Activated CD8-positive, alpha-beta memory T cell treated with anti-CD3 and anti-CD28 coated beads, Interleukin-2, amount 10 ng/mL, durations not matched to agents 7 days and 5 days (primary cell): ENCODE measurements around the gene PPP2CA. TPM values are rescaled to one million over a fixed set of nuclear protein-coding genes. Genes with fewer than 3 reads are reported as not detected.

ENCODE experiments used
- ATAC-seq: fragments of 150-1000 bp; cut with Tn5 transposase; one replicate; pipeline ENCODE4 v1.10.0; 2021; ENCODE audit warnings: moderate library complexity
- CTCF ChIA-PET: fragments of 350-600 bp; sonication (Branson Sonifier 250); formaldehyde crosslinking; loops from one replicate; lab custom pipeline; 2021; ENCODE audit warnings: antibody characterized with exemption; lab: Charles Lee
- DNase-seq: peaks from one replicate; pipeline ENCODE4 v3.0.0-alpha.2; 2020
- H3K27ac Mint-ChIP-seq: one replicate; pipeline ENCODE4 v1.8.0; 2021; ENCODE audit warnings: mild to moderate bottlenecking, mixed read lengths
- H3K27me3 Mint-ChIP-seq: one replicate; pipeline ENCODE4 v1.8.0; 2021; ENCODE audit warnings: mixed read lengths
- H3K36me3 Mint-ChIP-seq: one replicate; pipeline ENCODE4 v1.8.0; 2021; ENCODE audit warnings: mild to moderate bottlenecking, mixed read lengths
- H3K4me1 Mint-ChIP-seq: one replicate; pipeline ENCODE4 v1.8.0; 2021; ENCODE audit warnings: mixed read lengths
- H3K4me3 Mint-ChIP-seq: one replicate; pipeline ENCODE4 v1.8.0; 2021; ENCODE audit warnings: mild to moderate bottlenecking, moderate library complexity, mixed read lengths
- H3K9me3 Mint-ChIP-seq: one replicate; pipeline ENCODE4 v1.8.0; 2022; ENCODE audit warnings: low read depth, mixed read lengths
- total RNA-seq, 2 experiments: library from RNA; stranded (reverse); gene quantifications; one replicate each; pipeline ENCODE4 v1.2.3, GENCODE V29; 2021

The PPP2CA gene
- total RNA-seq, 2 experiments from 2014 or later = 123 to 194 TPM

DNA sequence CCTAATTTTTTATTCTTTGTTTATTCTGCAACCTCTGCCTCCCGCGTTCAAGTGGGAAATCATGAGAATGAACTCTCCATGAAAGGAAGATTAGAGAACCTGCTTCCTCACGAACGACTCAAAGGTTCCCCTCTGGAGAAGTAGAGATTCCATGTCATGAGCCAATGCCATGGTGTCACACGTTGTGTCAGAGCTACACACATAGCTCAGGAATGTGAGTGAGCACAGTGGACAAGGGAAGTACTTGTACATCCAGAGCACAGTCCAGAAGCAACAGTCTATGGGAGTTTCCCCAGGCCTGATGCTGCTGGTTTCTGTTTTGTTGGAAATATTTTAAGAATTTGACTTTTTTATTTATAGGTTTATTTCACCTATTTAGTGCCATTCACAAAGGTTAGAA lies 26.8 kb upstream of the PPP2CA start:
- Mint-ChIP-seq H3K27me3 (peaks cover 8% of the 10 kb centered on the region), H3K27ac (no peak overlapping the region), H3K4me1 (no peaks in the 10 kb centered on the region), H3K9me3 (no peaks in the 10 kb centered on the region), H3K36me3 (no peaks in the 10 kb centered on the region), H3K4me3 (no peak overlapping the region)
- CTCF ChIA-PET = no interaction called here
- no peak for ATAC-seq
- DNase-seq = no peak

DNA sequence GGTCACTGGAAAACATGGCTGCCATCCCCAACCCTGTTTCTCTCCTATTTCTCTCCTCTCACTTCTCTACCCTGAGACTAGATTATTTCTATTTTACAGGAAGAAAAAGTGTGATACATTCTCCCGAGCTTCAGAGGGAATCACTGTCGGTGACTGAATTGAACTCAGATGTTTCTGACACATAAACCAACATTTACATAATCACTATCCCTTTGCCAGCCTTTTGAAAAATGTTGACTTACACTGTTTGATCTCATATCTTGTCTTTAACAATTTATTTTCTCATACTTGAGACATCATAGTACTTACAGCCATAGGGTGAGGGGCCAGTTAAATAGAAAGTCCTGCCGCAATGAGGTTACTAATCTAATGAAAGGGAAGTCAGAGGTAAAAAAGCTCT lies 25.1 kb upstream of the PPP2CA start:
- CTCF ChIA-PET = no interaction called here
- ATAC-seq = no peak
- no peak overlapping the region for H3K4me3 Mint-ChIP-seq
- H3K27me3 Mint-ChIP-seq = peaks cover 6% of the 10 kb centered on the region
- no peaks in the 10 kb centered on the region for H3K9me3 Mint-ChIP-seq
- H3K27ac Mint-ChIP-seq = no peak overlapping the region
- H3K36me3 Mint-ChIP-seq = no peaks in the 10 kb centered on the region
- H3K4me1 Mint-ChIP-seq = no peaks in the 10 kb centered on the region
- DNase-seq = no peak

GRCh38 chr5:134249469-134250379 lies 23.9 kb upstream of the PPP2CA start:
- no peak overlapping the region for H3K27ac Mint-ChIP-seq
- CTCF ChIA-PET = no interaction called here
- no peak for ATAC-seq

GRCh38 chr5:134248256-134248655 lies 22.4 kb upstream of the PPP2CA start:
- no peaks in the 10 kb centered on the region for H3K4me1 Mint-ChIP-seq
- H3K36me3 Mint-ChIP-seq = no peaks in the 10 kb centered on the region
- peaks cover 2% of the 10 kb centered on the region for H3K27me3 Mint-ChIP-seq
- no peak overlapping the region for H3K4me3 Mint-ChIP-seq
- ATAC-seq (no peak), DNase-seq (no peak)
- H3K27ac Mint-ChIP-seq = no peak overlapping the region
- no peaks in the 10 kb centered on the region for H3K9me3 Mint-ChIP-seq
- CTCF ChIA-PET = interaction anchor here (1.8 kb wide), 1 partner anchor 209 kb away, joined by 5 read pairs; no protein-coding TSS in a partner anchor

More at GRCh38 chr5:134249469-134250379, 23.9 kb upstream of the PPP2CA start:
- DNase-seq = no peak
- no peak overlapping the region for H3K4me3 Mint-ChIP-seq
- no peaks in the 10 kb centered on the region for H3K36me3 Mint-ChIP-seq
- no peaks in the 10 kb centered on the region for H3K4me1 Mint-ChIP-seq
- no peaks in the 10 kb centered on the region for H3K9me3 Mint-ChIP-seq
- peaks cover 5% of the 10 kb centered on the region for H3K27me3 Mint-ChIP-seq

DNA sequence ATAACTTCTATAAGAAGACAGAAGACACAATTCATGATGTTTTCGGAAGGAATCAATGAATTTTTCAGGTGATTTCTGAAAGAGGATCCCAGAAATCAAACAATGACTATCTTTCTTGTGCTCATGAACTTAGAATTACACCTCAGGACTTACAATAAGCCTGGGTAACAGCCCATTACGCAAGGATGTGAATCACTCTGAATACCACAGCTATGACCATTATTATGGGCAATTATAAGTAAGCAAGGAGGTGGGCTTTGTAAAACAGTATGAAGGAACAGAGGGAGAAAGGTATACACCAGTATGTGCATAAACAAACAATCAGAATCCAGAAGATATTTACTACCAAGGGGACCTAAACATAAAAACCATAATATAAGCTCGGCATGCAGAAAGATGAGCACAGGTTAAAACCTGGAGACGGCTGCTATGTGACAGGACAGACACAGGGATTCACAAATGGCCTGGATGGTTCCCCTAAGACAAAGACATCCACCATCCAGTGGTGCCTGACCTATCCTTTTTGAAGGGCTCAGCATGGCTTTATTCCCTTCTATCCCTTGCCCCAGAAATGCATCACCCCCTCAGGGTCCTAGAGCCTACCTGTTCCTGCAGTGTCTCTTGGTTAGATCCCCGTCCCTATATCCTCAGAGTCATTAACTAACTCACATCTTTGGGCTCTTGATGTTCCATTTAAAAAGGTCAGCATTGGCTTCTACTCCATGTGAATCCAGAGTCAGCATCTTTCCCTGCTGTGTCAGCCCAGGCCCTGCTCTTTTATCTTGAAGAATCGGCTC lies 21.8 kb upstream of the PPP2CA start:
- H3K4me3 Mint-ChIP-seq = no peak overlapping the region
- CTCF ChIA-PET = interaction anchor here (1.8 kb wide), 1 partner anchor 208 kb away, joined by 5 read pairs; no protein-coding TSS in a partner anchor
- peaks cover 2% of the 10 kb centered on the region for H3K27me3 Mint-ChIP-seq
- H3K27ac Mint-ChIP-seq = no peak overlapping the region
- H3K4me1 Mint-ChIP-seq = no peaks in the 10 kb centered on the region
- no peaks in the 10 kb centered on the region for H3K9me3 Mint-ChIP-seq
- DNase-seq (no peak), ATAC-seq (no peak)
- H3K36me3 Mint-ChIP-seq = no peaks in the 10 kb centered on the region

DNA sequence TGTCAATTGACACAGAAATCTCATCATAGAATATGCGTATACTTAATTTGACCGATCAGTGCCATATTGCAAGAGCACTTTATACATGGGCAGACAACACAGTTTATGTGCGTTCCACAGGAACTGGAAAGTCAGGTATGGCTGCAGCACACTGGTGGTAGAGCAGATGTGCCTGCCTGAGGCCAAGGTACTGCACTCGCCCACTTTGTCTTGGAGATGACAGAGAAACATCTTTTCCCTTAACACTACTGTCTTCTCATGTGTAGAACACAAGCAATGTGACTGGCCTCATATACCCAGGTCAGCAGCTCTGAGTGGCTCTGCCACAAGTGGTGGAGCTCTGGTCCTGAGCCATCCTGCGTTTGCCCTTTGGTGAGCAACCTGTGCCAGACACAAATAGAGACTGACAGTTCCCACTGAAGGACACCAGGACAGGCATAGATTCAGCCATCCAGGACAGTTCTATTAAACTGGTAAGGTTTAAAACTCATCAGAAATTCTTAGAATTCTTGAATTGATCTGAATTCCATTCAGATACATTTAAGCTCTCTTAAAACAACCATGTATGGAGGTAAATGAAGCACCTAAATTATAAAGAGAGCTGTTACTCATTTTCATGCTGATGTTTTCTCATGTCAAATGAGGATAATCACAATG lies 21.0 kb upstream of the PPP2CA start:
- H3K36me3 Mint-ChIP-seq = no peaks in the 10 kb centered on the region
- peaks cover 2% of the 10 kb centered on the region for H3K27me3 Mint-ChIP-seq
- no peaks in the 10 kb centered on the region for H3K4me1 Mint-ChIP-seq
- CTCF ChIA-PET = interaction anchor here (1.8 kb wide), 1 partner anchor 207 kb away, joined by 5 read pairs; no protein-coding TSS in a partner anchor
- H3K4me3 Mint-ChIP-seq = no peak overlapping the region
- no peak for DNase-seq
- no peak overlapping the region for H3K27ac Mint-ChIP-seq
- H3K9me3 Mint-ChIP-seq = no peaks in the 10 kb centered on the region
- no peak for ATAC-seq

DNA sequence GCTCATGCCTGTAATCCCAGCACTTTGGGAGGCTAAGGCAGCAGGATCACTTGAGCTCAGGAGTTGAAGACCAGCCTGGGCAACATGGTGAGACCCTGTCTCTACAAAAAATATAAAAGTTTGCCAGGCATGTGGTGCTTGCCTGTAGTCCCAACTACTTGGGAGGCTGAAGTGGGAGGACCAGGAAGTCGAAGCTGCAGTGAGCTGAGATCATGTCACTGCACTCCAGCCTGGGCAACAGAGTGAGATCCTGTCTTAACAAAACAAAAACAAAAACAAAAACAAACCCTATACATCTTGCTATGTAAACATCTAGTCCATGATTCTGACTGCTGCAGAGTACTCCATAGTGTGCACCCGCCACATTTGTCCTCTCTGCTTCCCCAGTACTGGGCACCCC lies 19.8 kb upstream of the PPP2CA start:
- no peaks in the 10 kb centered on the region for H3K4me1 Mint-ChIP-seq

DNA sequence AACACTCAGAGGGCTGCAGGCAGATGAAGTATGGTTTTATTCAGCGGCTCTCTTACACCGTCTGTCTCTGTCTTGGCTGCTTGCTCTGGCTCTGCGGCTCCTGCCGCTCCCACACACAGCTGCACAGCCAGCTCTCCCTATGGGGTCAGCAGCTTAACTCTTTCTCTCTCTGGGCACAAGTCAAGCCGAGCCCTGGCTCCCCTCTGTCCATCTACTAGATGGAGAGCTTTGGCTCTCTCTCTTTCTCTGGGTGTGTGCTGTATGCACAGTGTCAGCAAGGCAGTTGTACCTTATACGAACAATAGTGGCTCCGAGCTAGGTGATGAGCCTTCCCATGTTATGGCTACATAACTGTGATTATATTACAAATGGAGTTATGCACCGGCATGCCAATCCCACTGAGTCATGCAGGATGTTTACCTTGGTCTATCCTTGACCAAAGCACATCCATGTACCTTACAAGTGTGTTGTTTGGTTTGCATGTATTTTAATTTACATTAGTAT lies 19.3 kb upstream of the PPP2CA start:
- DNase-seq (no peak), ATAC-seq (no peak)
- CTCF ChIA-PET = interaction anchor here (1.4 kb wide), 1 partner anchor 11 kb away, joined by 5 read pairs; no protein-coding TSS in a partner anchor
- no peak overlapping the region for H3K27ac Mint-ChIP-seq
- no peaks in the 10 kb centered on the region for H3K9me3 Mint-ChIP-seq
- H3K27me3 Mint-ChIP-seq = peaks cover 7% of the 10 kb centered on the region
- no peaks in the 10 kb centered on the region for H3K4me1 Mint-ChIP-seq
- H3K36me3 Mint-ChIP-seq = no peaks in the 10 kb centered on the region
- H3K4me3 Mint-ChIP-seq = no peak overlapping the region

More for the DNA sequence above, 19.8 kb upstream of the PPP2CA start:
- DNase-seq (no peak), ATAC-seq (no peak)
- Mint-ChIP-seq H3K27me3 (peaks cover 2% of the 10 kb centered on the region), H3K27ac (no peak overlapping the region), H3K9me3 (no peaks in the 10 kb centered on the region), H3K36me3 (no peaks in the 10 kb centered on the region), H3K4me3 (no peak overlapping the region)
- CTCF ChIA-PET = interaction anchor here (1.4 kb wide), 1 partner anchor 11 kb away, joined by 5 read pairs; no protein-coding TSS in a partner anchor

GRCh38 chr5:134242146-134242545 lies 16.3 kb upstream of the PPP2CA start:
- CTCF ChIA-PET = no interaction called here
- Mint-ChIP-seq H3K4me1 (no peaks in the 10 kb centered on the region), H3K36me3 (no peaks in the 10 kb centered on the region), H3K9me3 (no peaks in the 10 kb centered on the region), H3K27me3 (peaks cover 12% of the 10 kb centered on the region), H3K4me3 (no peak overlapping the region), H3K27ac (no peak overlapping the region)
- ATAC-seq = no peak
- no peak for DNase-seq

- DNase-seq (no peak), ATAC-seq (no peak)
- H3K36me3 Mint-ChIP-seq = no peaks in the 10 kb centered on the region
- CTCF ChIA-PET = no interaction called here
- no peaks in the 10 kb centered on the region for H3K4me1 Mint-ChIP-seq
- no peak overlapping the region for H3K27ac Mint-ChIP-seq
- H3K9me3 Mint-ChIP-seq = no peaks in the 10 kb centered on the region
- H3K27me3 Mint-ChIP-seq = peaks cover 20% of the 10 kb centered on the region
- no peak overlapping the region for H3K4me3 Mint-ChIP-seq
Measured at GRCh38 chr5:134240421-134240962, 14.6 kb upstream of the PPP2CA start.

DNA sequence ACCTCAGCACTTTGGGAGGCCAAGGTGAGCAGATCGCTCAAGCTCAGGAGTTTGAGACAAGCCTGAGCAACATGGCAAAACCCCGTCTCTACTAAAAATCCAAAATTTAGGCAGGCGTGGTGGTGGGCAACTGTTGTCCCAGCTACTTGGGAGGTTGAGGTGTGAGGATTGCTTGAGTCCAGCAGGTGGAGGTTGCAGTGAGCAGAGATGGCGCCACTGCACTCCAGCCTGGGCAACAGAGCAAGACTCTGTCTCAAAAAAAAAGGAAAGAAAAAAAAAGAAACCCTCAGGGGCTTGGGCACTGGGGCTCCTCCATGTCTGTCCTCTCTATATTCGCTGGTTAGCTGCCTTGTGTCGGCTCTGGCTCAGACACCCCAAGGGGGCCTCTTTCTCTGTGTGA lies 10.9 kb upstream of the PPP2CA start:
- no peak for ATAC-seq
- no peak overlapping the region for H3K27ac Mint-ChIP-seq
- no peak for DNase-seq
- CTCF ChIA-PET = no interaction called here
- H3K36me3 Mint-ChIP-seq = no peaks in the 10 kb centered on the region
- no peaks in the 10 kb centered on the region for H3K4me1 Mint-ChIP-seq
- no peaks in the 10 kb centered on the region for H3K9me3 Mint-ChIP-seq
- H3K27me3 Mint-ChIP-seq = peaks cover 19% of the 10 kb centered on the region
- H3K4me3 Mint-ChIP-seq = no peak overlapping the region

DNA sequence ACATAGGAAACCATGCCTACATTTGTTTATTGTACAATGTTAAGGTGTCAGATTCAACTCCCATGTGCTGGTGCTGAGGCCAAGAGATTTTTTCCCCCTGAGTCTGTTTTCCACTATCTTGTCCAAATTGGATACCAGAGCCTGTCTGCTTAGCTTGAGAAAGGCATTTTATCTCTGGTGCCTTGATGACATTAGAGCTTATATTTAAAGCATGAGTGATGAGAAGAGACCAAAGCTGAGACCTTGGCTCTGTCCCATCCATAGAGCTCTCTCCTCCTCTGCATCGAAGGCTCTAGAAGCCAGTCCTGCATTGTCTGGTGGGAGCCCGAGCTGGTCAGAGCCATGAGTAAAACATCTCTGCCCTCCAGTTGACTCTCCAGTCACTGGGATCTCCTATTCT lies 10.4 kb upstream of the PPP2CA start:
- Mint-ChIP-seq H3K27ac (no peak overlapping the region), H3K9me3 (no peaks in the 10 kb centered on the region), H3K4me1 (no peaks in the 10 kb centered on the region), H3K36me3 (no peaks in the 10 kb centered on the region), H3K4me3 (no peak overlapping the region), H3K27me3 (peaks cover 19% of the 10 kb centered on the region)
- CTCF ChIA-PET = no interaction called here
- ATAC-seq = no peak
- DNase-seq = no peak

GRCh38 chr5:134228624-134229023 lies 2.8 kb upstream of the PPP2CA start:
- Mint-ChIP-seq H3K4me3 (no peak overlapping the region), H3K27me3 (no peaks in the 10 kb centered on the region), H3K9me3 (no peaks in the 10 kb centered on the region), H3K36me3 (peaks cover 20% of the 10 kb centered on the region), H3K27ac (no peak overlapping the region), H3K4me1 (peaks cover 23% of the 10 kb centered on the region)
- DNase-seq (no peak), ATAC-seq (no peak)
- CTCF ChIA-PET = no interaction called here
